ENCODE measurements around the gene MTIF3.

DNA sequence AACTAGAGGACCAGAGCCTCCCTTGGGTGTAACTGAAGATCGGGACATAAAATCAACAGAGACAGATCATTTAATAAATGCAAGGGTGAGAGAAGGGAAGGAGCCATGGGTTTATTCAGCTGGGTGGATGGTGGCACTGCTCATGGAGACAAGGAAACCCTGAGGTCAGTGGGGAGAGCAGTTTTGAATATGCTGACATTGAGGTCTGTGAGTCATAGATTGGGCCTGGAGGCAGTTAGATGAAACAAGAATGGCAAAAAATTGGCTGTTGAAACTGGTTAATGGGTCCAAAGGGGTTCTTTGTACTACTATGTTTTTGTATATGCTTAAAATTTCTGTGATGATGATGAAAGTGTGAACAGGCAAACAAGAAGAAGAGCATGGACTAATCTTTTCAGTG is 31.0 kb downstream of the MTIF3 start:
- TF ChIP-seq, protein P1, sequence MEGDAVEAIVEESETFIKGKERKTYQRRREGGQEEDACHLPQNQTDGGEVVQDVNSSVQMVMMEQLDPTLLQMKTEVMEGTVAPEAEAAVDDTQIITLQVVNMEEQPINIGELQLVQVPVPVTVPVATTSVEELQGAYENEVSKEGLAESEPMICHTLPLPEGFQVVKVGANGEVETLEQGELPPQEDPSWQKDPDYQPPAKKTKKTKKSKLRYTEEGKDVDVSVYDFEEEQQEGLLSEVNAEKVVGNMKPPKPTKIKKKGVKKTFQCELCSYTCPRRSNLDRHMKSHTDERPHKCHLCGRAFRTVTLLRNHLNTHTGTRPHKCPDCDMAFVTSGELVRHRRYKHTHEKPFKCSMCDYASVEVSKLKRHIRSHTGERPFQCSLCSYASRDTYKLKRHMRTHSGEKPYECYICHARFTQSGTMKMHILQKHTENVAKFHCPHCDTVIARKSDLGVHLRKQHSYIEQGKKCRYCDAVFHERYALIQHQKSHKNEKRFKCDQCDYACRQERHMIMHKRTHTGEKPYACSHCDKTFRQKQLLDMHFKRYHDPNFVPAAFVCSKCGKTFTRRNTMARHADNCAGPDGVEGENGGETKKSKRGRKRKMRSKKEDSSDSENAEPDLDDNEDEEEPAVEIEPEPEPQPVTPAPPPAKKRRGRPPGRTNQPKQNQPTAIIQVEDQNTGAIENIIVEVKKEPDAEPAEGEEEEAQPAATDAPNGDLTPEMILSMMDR (conservative IDR thresholded peaks at IDR 0.05; ENCODE audit: low read length) = no peak
- no peak for TF ChIP-seq EZH2phosphoT487 (IDR thresholded peaks at IDR 0.05; ENCODE audit: borderline replicate concordance, low read depth, low read length)
